Stimulated activated CD4-positive, alpha-beta T cell treated with anti-CD3 and anti-CD28 coated beads, TNF-alpha, amount 100 ng/mL, for 48 hours (primary cell): ENCODE measurements around the gene EID2.

ENCODE experiments used
- DNase-seq, 3 donors: peaks; one replicate each; pipeline ENCODE4 v3.0.0-alpha.2; 2020; ENCODE audit warnings: low read depth in 3 of 3

EID2 gene

DNA sequence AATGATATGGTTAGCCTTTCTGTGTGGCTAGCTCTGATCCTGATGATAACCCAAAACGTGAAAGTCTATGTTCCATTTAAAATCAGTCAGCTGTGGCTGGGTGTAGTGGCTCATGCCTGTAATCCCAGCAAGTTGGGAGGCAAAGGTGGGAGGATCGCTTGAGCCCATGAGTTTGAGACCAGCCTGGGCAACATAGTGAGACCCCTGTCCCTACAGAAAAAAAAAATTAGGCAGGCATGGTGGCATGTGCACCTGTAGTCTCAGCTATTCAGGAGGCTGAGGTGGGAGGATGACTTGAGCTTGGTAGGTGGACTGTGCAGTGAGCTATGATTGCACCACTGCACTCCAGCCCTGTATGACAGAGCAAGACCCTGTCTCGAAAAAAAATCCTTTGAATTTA, 6.2 kb downstream of the EID2 start:
- DNase-seq: no peak

DNA sequence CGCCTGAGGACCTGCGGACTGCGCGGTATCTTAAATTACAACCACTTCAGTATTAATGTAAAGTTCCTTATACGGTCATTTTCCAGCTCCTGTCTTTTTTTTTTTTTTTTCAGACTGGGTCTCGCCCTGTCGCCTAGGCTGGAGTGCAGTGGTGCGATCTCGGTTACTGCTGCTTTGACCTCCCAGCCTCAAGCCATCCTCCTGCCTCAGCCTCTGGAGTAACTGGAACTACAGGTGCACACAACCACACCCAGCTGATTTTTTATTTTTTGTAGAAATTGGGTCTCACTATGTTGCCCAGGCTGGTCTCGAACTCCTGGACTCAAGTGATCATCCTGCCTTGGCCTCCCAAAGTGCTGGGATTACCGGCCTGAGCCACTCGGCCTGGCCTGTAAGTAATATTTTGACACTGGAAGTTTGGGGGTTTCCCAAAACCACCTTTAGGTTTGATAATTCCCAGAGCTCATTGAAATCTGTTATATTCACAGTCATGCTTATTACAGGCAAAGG, 6.9 kb downstream of the EID2 start:
- no peak for DNase-seq

DNA sequence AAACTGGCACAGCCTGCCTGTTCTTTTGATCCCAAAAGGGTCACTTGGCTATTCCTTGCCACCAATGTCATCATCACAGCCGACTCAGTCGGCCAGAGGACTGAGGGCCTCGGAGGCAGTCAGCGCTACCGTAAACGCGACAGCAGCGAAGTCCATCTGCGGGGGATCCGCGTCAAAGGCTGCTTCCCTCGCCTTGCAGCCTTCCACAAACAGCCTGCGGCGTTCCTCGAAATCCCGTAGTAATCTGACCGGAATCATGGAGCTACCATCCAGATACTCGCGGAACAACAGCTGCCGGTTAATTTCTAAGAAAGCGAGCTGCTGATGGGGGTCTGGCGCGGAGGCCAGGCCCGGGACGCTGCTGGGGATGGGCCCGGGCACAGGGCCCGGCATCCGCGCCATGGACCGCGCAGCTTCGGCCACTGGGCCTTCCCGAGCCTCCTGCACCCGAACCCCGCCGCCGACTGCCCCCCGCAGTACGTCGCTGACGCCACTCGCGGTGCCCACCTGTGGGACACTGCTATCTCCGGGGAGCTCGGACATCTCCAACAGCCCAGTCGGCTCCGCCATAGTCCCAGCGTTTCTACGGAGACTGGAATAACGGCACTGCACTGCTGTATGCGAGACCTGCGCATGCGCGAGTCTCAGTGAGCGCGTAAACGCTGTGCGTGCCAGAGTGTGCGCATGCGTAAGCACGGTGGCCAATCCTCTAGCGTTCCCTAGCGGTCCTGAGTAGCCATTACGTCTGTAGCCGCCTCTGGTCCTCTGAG, 7.5 kb downstream of the EID2 start, which contains the start of gene EID2B:
EID2B (minus strand) TSS at position 620 of the 770 bp plus-strand sequence; CDS start at position 570, 50 bp downstream.
- peak; percentile 89 to 92 (median 91) for DNase-seq

DNA sequence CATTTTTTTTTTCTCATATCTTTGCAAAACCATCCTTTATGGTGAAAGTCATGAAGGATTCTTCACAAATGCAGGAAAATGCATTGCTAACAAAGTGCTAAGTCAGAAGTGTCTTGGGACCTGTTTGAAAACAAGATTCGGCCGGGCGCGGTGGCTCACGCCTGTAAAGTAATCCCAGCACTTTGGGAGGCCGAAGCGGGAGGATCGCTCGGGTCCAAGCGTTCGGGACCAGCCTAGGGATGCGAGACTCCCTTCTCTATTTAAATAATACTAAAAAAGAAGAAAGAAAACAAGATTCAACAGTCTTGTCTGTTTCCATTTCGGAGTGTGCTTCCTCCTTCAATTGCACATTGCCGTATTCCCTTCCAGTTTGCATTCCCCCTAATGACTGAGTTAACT, 8.1 kb downstream of the EID2 start:
- DNase-seq: no peak

DNA sequence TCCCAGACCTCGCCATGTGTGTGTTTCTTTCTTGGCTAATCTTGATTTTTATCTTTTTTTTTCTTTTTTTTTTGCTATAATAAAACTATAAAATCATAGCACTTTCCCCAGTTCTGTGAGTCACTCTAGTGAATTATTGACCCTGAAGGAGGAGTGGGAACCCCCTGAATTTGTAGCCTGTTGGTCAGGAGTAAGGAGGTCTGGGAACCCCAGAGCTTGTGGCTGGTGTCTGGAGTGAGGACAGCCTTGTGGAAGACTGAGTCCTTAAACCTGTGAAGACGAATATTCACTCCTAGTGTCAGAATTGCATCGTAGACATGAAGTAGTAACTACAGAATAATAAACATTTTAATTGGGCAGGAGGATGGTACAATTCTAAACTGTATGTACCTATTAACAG, 14.8 kb downstream of the EID2 start:
- no peak for DNase-seq

DNA sequence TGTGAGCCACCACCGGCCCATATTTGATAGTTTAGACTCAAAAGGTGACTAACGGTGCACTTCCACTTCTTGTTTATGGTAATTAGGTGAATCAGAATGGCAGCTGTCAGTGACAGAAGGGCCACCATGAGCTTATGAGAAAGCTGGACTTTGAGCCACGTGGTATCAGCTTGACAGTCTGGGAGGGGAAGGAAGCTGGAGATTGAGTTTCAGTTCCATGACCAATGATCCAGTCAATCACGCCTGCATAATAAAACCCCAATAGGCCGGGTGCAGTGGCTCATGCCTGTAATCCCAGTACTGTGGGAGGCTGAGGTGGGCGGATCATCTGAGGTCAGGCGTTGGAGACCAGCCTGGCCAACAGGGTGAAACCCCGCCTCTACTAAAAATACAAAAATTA, 15.5 kb downstream of the EID2 start:
- no peak for DNase-seq

DNA sequence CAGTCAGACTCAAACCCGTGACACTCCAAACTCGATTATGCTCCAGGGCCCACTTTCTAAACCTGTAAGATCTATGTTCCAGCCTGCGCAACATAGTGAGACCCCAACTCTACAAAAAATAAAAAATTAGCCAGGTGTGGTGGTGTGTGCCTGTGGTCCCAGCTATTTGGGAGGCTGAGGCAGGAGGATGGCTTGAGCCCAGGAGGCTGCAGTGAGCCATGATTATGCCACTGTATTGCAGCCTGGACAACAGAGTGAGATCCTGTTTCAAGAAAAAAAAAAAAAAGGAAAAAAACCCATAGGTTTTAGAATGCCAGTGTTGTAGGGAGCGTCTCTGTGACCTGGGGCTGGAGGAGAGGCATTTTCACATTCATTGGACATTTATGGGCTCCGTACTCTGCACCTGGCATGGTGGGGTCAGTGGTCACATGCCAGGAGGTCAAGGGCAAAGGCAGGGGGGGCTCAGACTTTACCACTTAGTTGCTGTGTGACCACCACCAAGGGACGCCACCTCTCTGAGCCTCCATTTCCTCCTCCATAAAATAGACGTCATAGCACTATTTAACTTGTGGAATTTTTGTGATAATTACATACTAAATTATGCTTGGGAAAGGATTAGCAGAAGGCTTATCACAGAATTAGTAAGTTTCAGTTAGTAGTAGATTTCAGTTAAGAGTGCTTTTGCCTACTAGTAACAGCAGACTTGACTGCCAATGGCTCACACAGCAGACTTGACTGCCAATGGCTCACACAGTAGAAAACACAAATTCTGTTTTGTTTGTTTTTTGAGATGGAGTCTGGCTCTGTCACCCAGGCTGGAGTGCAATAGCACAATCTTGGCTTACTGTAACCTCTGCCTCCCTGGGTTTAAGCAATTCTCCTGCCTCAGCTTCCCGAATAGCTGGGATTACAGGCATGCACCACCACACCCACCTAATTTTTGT, 19.1 kb downstream of the EID2 start:
- DNase-seq: no peak

DNA sequence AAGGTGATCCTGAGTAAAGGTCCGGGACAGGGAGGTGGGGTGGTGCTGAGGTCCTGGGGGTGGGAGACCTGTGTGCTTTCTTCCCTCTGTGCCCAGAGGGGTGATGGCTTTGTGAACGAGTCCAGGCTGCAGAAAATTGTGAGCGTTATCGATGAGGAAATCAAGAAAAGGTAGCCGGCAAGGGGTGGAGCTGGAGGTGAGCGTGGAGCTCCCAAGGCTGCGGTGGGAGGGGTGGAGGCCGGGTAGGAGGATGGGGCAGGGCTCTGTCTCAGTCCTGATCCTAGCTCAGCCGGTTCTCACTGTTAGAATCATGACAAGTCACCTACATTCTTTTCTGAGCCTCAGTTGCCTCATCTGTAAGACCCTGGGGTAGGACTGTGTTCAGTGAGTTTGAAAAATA, 21.0 kb downstream of the EID2 start:
- DNase-seq: no peak

DNA sequence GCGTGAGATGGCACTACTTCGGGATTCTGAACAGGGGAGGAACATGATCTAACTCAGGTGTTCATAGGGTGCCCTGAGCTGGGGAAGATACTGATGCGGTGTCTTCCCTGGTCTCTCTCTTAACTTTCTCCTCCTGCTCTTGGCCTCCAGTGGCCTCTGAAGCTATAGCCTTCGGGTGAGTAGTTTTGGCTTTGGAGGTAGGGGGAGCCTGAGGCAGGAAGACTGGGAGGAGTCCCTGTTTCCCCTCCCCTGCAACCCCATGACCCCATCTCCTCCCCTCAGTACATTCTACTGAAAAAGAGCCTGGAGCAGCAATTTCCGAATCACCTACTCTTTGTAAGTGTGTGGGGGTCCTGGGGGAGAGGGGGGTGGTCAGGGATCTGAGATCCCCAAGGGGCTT, 21.5 kb downstream of the EID2 start:
- no peak for DNase-seq

DNA sequence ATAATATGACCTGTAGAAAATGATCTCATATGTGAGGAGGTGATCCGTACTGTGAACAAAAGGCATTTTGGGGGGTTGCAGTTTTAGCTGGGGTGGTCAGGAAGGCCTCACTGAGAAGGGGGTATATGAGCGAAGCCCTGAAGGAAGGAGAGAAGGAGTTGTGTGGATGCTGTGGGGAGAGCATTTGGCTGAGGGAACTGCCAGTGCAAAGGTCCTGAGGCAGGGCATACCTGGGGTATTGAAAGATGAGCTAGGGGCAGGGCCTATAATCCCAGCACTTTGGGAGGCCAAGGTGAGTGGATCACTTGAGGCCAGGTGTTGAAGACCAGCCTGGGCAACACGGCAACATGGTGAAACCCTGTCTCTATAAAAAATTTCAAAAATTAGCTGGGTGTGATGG, 22.5 kb downstream of the EID2 start:
- no peak for DNase-seq

DNA sequence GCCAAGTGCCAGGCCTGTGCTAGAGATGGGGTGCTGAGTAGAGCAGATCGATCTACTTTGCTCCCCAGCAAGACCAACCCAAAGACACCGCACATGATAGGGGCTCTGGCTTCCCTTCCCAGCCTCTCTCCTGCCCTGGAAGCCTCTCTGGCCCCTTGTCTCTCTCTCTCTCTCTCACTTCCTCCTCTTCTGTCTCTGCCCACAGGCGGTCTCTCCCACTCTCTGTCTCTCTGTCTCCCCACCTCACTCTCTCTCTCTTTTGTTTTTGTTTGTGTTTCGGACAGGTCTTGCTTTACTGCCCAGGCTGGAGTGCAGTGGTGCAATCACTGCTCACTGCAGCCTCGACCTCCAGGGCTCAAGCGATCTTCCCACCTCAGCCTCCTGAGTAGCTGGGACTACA, 23.7 kb downstream of the EID2 start:
- no peak for DNase-seq

DNA sequence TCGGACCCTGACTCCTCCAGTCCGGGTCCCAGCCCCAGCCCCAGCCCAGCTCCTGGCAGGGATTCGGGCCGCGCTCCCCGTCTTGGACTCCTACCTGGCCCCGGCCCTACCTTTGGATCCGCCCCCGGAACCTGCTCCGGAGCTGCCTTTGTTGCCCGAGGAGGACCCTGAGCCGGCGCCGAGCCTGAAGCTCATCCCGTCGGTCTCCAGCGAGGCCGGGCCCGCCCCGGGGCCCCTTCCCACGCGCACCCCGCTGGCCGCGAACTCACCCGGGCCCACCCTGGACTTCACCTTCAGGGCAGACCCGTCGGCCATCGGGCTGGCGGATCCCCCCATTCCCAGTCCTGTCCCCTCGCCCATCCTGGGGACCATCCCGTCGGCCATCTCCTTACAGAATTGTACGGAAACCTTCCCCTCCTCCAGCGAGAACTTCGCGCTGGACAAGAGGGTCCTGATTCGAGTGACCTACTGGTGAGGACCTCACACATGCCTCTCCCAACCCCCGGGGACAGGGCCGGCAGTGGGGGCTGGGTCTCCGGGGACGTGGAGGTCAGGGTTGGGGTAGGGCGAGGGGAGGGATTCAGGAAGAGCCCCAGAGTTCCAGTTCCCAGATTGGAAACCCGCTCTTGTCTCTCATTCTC, 24.3 kb downstream of the EID2 start:
- DNase-seq: no peak

DNA sequence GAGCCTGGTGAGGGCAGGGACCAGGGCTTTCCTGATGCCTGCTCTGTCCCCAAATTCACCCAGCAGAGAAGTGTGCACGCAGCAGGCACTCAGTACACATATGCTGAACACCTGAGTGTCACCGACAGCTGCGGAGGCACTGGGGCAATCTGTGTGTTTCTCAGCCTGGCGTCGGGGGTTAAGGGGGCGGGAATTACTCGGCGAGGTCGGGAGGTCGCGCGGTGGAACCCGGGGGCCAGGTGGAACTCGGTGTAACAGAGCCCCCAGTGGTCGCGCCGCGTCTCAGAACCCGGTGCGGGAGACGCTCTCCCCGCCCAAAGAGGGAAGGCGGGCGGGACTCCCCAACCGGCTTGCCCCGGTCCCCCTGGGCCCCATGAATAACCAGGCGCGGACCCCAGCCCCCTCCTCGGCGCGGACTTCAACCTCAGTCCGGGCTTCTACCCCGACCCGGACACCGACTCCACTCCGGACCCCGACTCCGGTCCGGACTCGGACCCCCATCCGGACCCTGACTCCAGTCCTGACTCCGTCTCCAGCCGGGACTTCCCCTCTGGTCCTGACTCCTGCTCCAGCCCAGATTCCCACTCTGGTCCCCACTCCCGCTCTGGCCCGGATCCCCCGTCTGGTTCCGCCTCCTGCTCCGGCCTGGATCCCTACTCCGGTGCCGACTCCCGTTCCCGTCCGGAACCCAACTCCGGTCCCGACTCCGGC, 25.0 kb downstream of the EID2 start, which contains the start of gene SELENOV:
SELENOV (plus strand) TSS at position 300 of the 711 bp plus-strand sequence; CDS start at position 374, 74 bp downstream.
- DNase-seq: no peak

DNA sequence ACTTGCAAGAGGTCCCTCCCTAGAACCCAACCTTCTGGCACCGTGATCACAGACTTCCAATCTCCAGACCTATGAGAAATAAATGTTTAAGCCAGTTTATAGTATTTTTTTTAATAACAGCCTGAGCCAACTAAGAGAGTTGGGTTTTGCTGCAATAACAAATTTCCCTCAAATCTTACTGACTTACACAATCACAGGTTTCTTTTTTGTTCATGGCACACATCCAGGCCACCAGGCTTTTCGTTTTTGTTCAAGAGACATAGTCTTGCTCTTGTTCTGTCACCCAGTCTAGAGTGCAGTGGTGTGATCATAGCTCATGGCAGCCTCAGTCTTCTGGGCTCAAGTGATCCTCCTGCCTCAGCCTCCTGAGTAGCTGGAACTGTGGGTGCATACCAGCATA, 27.0 kb downstream of the EID2 start:
- no peak for DNase-seq

DNA sequence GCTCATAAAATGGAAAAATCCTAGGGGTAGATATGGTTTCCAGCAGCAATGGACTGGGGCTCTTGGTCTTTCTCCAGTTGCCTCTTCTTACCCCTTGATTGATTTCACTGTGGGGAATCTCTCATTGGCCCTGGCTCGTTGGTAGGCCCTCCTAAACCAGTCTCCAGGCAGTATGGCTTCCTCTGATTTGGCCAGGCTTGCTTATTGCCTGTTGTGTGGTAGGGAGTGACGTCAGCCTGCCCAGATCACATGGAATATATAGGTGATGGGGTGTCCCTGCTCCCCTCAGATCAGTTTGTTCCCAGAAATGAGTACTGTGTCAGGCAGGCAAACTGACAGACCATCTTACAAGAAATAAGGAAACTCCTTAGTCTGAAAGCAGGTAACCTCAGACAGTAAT, 30.7 kb downstream of the EID2 start:
- no peak for DNase-seq

DNA sequence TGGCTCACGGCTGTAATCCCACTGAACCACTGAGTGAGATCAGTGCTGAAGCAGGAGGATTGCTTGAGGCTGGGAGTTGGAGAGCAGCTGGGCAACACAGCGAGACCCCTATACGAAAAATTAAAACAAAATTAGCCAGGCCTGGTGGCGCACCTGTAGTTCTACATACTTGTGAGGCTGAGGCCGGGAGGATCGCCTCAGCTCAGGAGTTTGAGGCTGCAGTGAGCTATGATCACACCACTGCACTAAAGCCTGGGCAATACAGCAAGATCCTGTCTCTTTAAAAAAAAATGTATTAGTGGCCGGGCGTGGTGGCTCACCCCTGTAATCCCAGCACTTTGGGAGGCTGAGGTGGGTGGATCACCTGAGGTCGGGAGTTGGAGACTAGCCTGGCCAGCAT, 31.3 kb downstream of the EID2 start:
- no peak for DNase-seq

DNA sequence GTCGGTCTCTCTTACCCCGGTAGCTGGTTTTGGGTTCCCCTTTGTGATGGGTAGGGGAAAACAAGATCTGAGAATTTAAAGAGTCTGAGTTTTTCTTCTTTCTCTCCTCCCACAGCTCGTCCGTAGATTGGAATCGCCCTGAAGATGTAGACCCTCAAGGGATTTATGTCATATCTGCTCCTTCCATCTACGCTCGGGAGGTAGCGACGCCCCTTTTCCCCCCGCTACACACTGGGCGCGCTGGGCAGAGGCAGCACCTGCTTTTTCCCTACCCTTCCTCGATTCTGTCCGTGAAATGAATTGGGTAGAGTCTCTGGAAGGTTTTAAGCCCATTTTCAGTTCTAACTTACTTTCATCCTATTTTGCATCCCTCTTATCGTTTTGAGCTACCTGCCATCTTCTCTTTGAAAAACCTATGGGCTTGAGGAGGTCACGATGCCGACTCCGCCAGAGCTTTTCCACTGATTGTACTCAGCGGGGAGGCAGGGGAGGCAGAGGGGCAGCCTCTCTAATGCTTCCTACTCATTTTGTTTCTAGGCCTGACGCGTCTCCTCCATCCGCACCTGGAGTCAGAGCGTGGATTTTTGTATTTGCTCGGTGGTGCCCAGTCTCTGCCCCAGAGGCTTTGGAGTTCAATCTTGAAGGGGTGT, 32.1 kb downstream of the EID2 start:
- no peak for DNase-seq

DNA sequence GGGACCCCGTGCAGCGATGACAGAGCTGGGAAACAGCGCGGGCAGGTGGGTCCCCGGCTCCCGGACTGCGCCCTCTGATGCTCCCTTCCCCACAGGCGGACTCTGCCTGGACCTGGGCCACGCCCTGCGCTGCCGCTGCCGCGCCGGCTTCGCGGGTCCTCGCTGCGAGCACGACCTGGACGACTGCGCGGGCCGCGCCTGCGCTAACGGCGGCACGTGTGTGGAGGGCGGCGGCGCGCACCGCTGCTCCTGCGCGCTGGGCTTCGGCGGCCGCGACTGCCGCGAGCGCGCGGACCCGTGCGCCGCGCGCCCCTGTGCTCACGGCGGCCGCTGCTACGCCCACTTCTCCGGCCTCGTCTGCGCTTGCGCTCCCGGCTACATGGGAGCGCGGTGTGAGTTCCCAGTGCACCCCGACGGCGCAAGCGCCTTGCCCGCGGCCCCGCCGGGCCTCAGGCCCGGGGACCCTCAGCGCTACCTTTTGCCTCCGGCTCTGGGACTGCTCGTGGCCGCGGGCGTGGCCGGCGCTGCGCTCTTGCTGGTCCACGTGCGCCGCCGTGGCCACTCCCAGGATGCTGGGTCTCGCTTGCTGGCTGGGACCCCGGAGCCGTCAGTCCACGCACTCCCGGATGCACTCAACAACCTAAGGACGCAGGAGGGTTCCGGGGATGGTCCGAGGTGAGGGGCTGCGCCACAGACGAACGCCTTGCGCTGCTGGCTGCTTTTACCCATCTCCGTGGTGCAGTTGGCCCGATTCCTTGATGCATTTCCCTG, 32.8 kb downstream of the EID2 start:
- DNase-seq: peak; percentile 33 to 39 (median 37)

DNA sequence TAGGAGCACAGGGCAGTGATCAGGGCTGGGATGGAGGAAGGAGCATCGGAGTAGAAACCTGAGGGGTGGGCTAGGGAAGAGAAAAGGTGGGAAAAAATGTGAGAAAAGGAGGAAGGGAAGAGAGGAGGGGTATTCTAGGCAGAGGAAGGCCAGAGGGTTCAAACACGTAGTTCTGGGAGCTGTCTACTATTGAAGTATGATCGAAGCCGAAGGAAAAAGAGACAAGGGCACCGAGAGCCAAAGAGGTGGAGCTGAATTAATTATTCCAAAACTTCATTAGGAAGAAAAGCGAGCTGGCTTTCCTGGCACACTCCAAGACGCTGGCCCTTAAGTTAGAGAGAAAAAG, 33.4 kb downstream of the EID2 start:
- no peak for DNase-seq
